ENCODE results near the gene WASF2.
A peak's percentile ranks its signal among the peaks of the same experiment; 100 is the strongest.

WASF2 gene

DNA sequence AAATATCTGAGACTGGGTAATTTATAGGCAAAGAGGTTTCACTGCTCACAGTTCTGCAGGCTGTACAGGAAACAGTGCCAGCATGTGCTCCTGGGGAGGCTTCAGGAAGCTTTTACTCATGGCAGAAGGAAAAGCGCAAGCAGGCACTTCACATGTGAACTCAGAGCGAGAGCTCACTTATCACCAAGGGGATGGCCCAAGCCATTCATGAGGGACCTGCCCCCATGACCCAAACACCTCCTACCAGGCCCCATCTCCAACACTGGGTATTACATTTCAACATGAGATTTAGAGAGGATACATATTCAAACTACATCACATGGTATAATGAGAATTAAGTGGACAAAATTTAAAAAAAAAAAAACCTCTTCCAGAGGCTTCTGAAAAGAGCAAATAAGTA, 13.7 kb downstream of the WASF2 start:
- no peak for TF ChIP-seq TEAD4 (IDR thresholded peaks at IDR 0.05)
- TF ChIP-seq ZBTB7A (IDR thresholded peaks at IDR 0.05; ENCODE audit: low read depth), result no peak
- TF ChIP-seq, protein P1, sequence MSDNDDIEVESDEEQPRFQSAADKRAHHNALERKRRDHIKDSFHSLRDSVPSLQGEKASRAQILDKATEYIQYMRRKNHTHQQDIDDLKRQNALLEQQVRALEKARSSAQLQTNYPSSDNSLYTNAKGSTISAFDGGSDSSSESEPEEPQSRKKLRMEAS (IDR thresholded peaks at IDR 0.05), result no peak
- TF ChIP-seq CEBPB (IDR thresholded peaks at IDR 0.05), result no peak
- TF ChIP-seq FOXM1 (IDR thresholded peaks at IDR 0.05; ENCODE audit: borderline replicate concordance, low read depth), result no peak
- TF ChIP-seq TAF1 (IDR thresholded peaks at IDR 0.05; ENCODE audit: low read depth), result no peak
- TF ChIP-seq, protein P2, sequence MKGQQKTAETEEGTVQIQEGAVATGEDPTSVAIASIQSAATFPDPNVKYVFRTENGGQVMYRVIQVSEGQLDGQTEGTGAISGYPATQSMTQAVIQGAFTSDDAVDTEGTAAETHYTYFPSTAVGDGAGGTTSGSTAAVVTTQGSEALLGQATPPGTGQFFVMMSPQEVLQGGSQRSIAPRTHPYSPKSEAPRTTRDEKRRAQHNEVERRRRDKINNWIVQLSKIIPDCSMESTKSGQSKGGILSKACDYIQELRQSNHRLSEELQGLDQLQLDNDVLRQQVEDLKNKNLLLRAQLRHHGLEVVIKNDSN (IDR thresholded peaks at IDR 0.05), result no peak
- no peak for TF ChIP-seq NFIC (IDR thresholded peaks at IDR 0.05)
- no peak for TF ChIP-seq CREB1 (IDR thresholded peaks at IDR 0.05; ENCODE audit: low read depth)
- no peak for TF ChIP-seq RAD21 (IDR thresholded peaks at IDR 0.05; ENCODE audit: low read depth)
- TF ChIP-seq EGR1 (IDR thresholded peaks at IDR 0.05), result no peak
- no peak for TF ChIP-seq TCF12 (IDR thresholded peaks at IDR 0.05; ENCODE audit: low read depth)
- no peak for TF ChIP-seq YY1 (IDR thresholded peaks at IDR 0.05; ENCODE audit: low read depth)
- no peak for TF ChIP-seq EP300 (IDR thresholded peaks at IDR 0.05; ENCODE audit: borderline replicate concordance)
- TF ChIP-seq, protein P3, sequence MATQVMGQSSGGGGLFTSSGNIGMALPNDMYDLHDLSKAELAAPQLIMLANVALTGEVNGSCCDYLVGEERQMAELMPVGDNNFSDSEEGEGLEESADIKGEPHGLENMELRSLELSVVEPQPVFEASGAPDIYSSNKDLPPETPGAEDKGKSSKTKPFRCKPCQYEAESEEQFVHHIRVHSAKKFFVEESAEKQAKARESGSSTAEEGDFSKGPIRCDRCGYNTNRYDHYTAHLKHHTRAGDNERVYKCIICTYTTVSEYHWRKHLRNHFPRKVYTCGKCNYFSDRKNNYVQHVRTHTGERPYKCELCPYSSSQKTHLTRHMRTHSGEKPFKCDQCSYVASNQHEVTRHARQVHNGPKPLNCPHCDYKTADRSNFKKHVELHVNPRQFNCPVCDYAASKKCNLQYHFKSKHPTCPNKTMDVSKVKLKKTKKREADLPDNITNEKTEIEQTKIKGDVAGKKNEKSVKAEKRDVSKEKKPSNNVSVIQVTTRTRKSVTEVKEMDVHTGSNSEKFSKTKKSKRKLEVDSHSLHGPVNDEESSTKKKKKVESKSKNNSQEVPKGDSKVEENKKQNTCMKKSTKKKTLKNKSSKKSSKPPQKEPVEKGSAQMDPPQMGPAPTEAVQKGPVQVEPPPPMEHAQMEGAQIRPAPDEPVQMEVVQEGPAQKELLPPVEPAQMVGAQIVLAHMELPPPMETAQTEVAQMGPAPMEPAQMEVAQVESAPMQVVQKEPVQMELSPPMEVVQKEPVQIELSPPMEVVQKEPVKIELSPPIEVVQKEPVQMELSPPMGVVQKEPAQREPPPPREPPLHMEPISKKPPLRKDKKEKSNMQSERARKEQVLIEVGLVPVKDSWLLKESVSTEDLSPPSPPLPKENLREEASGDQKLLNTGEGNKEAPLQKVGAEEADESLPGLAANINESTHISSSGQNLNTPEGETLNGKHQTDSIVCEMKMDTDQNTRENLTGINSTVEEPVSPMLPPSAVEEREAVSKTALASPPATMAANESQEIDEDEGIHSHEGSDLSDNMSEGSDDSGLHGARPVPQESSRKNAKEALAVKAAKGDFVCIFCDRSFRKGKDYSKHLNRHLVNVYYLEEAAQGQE (IDR thresholded peaks at IDR 0.05; ENCODE audit: low read depth), result no peak

DNA sequence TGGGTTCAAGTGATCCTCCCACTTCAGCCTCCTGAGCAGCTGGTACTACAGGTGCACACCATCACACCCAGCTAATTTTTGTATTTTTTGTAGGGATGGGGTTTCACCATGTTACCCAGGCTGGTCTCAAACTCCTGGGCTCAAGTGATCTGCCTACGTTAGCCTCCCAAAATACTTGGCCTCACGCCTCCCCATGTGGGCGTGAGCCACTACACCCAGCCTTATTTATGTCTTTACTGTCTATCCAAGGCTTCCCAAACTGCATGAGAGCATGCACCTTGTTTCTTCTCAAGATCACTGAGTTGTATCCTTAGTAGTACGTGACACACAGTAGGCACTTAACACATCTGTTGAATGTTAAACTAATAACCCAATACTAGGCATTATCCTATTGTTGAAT, 14.2 kb downstream of the WASF2 start:
- TF ChIP-seq TEAD4 (IDR thresholded peaks at IDR 0.05) (no peak), TCF12 (IDR thresholded peaks at IDR 0.05; ENCODE audit: low read depth) (no peak), CREB1 (IDR thresholded peaks at IDR 0.05; ENCODE audit: low read depth) (no peak), CEBPB (IDR thresholded peaks at IDR 0.05) (no peak), EP300 (IDR thresholded peaks at IDR 0.05; ENCODE audit: borderline replicate concordance) (no peak), TAF1 (IDR thresholded peaks at IDR 0.05; ENCODE audit: low read depth) (no peak), EGR1 (IDR thresholded peaks at IDR 0.05) (no peak), RAD21 (IDR thresholded peaks at IDR 0.05; ENCODE audit: low read depth) (no peak), YY1 (IDR thresholded peaks at IDR 0.05; ENCODE audit: low read depth) (no peak)
- TF ChIP-seq, protein P1 (IDR thresholded peaks at IDR 0.05), result no peak
- TF ChIP-seq, protein P3 (IDR thresholded peaks at IDR 0.05; ENCODE audit: low read depth), result no peak
- TF ChIP-seq, protein P2 (IDR thresholded peaks at IDR 0.05), result no peak

DNA sequence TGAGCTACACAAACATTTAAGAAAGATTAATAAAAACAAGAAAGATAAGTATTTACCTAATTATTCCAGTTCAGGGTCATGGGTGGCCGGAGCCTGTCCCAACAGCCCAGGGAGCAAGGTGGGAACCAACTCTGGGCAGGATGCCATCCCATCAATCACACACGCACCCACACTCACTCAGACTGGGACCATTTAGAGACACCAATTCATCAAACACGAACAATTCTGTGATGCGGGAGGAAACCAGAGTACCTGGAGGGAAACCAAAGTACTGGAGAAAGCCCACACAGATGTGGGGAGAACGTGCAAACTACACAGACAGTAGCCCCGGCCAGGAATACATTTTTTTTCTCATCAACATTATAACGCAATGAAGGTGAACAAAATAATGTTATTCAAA, 16.2 kb downstream of the WASF2 start:
- TF ChIP-seq EGR1 (IDR thresholded peaks at IDR 0.05), result 0 out of 2 replicates have a peak, but pooled peaks have one; percentile 22
- no peak for TF ChIP-seq TEAD4 (IDR thresholded peaks at IDR 0.05)
- TF ChIP-seq TCF12 (IDR thresholded peaks at IDR 0.05; ENCODE audit: low read depth), result 0 out of 2 replicates have a peak, but pooled peaks have one; percentile 43
- peak; percentile 56 for TF ChIP-seq NFIC (IDR thresholded peaks at IDR 0.05)

DNA sequence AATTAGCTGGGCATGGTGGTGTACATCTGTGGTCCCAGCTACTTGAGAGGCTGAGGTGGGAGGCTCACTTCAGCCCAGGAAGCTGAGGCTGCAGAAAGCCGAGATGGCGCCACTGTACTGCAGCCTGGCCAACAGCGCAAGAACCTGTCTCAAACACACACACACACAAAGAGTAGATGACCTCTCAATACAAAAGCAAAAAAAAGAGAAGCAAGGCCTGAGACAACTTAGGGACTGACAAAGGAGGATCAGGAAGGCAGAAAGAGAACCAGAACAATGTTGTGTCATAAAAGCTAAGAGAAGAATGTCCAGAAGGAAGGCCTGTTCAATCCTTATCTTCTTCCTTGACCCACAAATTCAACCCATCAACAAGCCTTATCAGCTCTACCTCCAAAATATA, 18.5 kb downstream of the WASF2 start:
- TF ChIP-seq TEAD4 (IDR thresholded peaks at IDR 0.05) (no peak), CEBPB (IDR thresholded peaks at IDR 0.05) (no peak), NFIC (IDR thresholded peaks at IDR 0.05) (no peak), TAF1 (IDR thresholded peaks at IDR 0.05; ENCODE audit: low read depth) (no peak), ZBTB7A (IDR thresholded peaks at IDR 0.05; ENCODE audit: low read depth) (no peak), TCF12 (IDR thresholded peaks at IDR 0.05; ENCODE audit: low read depth) (no peak), CREB1 (IDR thresholded peaks at IDR 0.05; ENCODE audit: low read depth) (no peak), FOXM1 (IDR thresholded peaks at IDR 0.05; ENCODE audit: borderline replicate concordance, low read depth) (no peak), EP300 (IDR thresholded peaks at IDR 0.05; ENCODE audit: borderline replicate concordance) (no peak), RAD21 (IDR thresholded peaks at IDR 0.05; ENCODE audit: low read depth) (no peak), YY1 (IDR thresholded peaks at IDR 0.05; ENCODE audit: low read depth) (no peak)
- TF ChIP-seq, protein P2 (IDR thresholded peaks at IDR 0.05), result no peak
- TF ChIP-seq, protein P3 (IDR thresholded peaks at IDR 0.05; ENCODE audit: low read depth), result no peak
- TF ChIP-seq, protein P1 (IDR thresholded peaks at IDR 0.05), result no peak

Measured in Ishikawa (cell line).